ENCODE results near the gene ID1. TPM values are rescaled to one million over a fixed set of nuclear protein-coding genes. Genes with fewer than 3 reads are reported as not detected.
A peak's percentile ranks its signal among the peaks of the same experiment; 100 is the strongest.

ID1 gene
- total and polyA plus RNA-seq, 2 of the 13 experiments (the other 11 are each of a cell fraction or from before 2014, with no cell fraction given) = 320 to 419 TPM

DNA sequence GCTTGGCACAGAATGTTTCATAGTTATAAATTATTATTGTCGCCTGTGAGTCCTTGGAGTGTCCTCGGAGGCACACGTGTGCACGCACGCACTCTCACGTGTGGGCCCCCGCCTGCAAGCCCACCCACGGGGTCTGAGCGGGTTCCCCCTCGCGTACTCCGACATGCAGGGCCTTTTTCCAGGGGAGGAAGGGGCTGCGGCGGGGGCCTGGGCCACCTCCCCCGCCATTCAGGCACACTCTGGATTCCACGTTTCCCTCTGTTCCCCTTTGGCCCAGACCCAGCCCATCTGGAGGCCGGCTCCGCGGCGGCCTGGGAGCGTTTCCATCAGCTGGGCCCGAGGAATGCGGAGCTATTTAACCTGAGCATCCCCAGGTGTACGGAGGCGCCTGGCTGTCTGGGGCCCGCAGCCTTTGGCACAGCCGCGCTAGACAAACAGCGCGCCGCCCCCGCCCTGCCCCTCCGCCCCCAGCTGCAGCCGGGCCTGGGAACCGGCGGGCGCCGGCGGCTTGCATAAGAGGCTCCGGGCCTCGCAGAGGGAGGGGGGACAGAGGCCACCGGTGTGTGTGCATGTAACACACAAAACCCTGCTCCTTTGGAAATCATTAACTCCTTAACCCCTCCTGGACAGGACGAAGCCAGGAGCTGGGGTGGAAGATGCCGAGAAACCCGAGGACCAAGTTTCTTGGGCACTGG is 3.3 kb downstream of the ID1 start (continued):
- TF ChIP-seq, protein P1, sequence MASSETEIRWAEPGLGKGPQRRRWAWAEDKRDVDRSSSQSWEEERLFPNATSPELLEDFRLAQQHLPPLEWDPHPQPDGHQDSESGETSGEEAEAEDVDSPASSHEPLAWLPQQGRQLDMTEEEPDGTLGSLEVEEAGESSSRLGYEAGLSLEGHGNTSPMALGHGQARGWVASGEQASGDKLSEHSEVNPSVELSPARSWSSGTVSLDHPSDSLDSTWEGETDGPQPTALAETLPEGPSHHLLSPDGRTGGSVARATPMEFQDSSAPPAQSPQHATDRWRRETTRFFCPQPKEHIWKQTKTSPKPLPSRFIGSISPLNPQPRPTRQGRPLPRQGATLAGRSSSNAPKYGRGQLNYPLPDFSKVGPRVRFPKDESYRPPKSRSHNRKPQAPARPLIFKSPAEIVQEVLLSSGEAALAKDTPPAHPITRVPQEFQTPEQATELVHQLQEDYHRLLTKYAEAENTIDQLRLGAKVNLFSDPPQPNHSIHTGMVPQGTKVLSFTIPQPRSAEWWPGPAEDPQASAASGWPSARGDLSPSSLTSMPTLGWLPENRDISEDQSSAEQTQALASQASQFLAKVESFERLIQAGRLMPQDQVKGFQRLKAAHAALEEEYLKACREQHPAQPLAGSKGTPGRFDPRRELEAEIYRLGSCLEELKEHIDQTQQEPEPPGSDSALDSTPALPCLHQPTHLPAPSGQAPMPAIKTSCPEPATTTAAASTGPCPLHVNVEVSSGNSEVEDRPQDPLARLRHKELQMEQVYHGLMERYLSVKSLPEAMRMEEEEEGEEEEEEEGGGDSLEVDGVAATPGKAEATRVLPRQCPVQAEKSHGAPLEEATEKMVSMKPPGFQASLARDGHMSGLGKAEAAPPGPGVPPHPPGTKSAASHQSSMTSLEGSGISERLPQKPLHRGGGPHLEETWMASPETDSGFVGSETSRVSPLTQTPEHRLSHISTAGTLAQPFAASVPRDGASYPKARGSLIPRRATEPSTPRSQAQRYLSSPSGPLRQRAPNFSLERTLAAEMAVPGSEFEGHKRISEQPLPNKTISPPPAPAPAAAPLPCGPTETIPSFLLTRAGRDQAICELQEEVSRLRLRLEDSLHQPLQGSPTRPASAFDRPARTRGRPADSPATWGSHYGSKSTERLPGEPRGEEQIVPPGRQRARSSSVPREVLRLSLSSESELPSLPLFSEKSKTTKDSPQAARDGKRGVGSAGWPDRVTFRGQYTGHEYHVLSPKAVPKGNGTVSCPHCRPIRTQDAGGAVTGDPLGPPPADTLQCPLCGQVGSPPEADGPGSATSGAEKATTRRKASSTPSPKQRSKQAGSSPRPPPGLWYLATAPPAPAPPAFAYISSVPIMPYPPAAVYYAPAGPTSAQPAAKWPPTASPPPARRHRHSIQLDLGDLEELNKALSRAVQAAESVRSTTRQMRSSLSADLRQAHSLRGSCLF (CRISPR knock-in tag; IDR thresholded peaks at IDR 0.05; ENCODE audit: borderline replicate concordance) = no peak
- TF ChIP-seq CC2D1A (CRISPR knock-in tag; IDR thresholded peaks at IDR 0.05) (peak; percentile 92; the same call in 1 of the 2 replicates), ZNF704 (CRISPR knock-in tag; IDR thresholded peaks at IDR 0.05; ENCODE audit: borderline replicate concordance) (peak; percentile 92), SUZ12 (IDR thresholded peaks at IDR 0.05; ENCODE audit: low read depth, low read length) (no peak), NCOA1 (CRISPR knock-in tag; IDR thresholded peaks at IDR 0.05) (peak; percentile 100), ZNF552 (CRISPR knock-in tag; IDR thresholded peaks at IDR 0.05; ENCODE audit: borderline replicate concordance) (peak; percentile 99), BCL6 (CRISPR knock-in tag; IDR thresholded peaks at IDR 0.05) (peak; percentile 99), ZNF33A (CRISPR knock-in tag; IDR thresholded peaks at IDR 0.05; ENCODE audit: borderline replicate concordance) (0 out of 2 replicates have a peak, but pooled peaks have one; percentile 70), KDM6A (CRISPR knock-in tag; IDR thresholded peaks at IDR 0.05; ENCODE audit: low read depth) (peak; percentile 99), GLI4 (CRISPR knock-in tag; IDR thresholded peaks at IDR 0.05; ENCODE audit: borderline replicate concordance) (peak; percentile 97), ELF3 (CRISPR knock-in tag; IDR thresholded peaks at IDR 0.05) (peak; percentile 99), ARID2 (CRISPR knock-in tag; IDR thresholded peaks at IDR 0.05; ENCODE audit: borderline replicate concordance) (peak; percentile 94; the same call in 1 of the 2 replicates), ZBTB44 (CRISPR knock-in tag; IDR thresholded peaks at IDR 0.05) (peak; percentile 90), RFX5 (IDR thresholded peaks at IDR 0.05; ENCODE audit: low read depth, low read length) (peak; percentile 65; the same call in 1 of the 2 replicates), ZKSCAN1 (IDR thresholded peaks at IDR 0.05; ENCODE audit: low read length) (peak; percentile 74)
- TF ChIP-seq, protein P2, sequence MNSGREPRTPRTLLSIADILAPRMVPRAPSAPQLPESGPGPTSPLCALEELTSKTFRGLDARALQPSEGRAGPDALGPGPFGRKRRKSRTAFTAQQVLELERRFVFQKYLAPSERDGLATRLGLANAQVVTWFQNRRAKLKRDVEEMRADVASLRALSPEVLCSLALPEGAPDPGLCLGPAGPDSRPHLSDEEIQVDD (CRISPR knock-in tag; IDR thresholded peaks at IDR 0.05; ENCODE audit: borderline replicate concordance) = peak; percentile 82; the same call in 1 of the 2 replicates
- TF ChIP-seq, protein P3, sequence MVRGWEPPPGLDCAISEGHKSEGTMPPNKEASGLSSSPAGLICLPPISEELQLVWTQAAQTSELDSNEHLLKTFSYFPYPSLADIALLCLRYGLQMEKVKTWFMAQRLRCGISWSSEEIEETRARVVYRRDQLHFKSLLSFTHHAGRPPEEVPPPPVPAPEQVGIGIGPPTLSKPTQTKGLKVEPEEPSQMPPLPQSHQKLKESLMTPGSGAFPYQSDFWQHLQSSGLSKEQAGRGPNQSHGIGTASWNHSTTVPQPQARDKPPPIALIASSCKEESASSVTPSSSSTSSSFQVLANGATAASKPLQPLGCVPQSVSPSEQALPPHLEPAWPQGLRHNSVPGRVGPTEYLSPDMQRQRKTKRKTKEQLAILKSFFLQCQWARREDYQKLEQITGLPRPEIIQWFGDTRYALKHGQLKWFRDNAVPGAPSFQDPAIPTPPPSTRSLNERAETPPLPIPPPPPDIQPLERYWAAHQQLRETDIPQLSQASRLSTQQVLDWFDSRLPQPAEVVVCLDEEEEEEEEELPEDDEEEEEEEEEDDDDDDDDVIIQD (CRISPR knock-in tag; IDR thresholded peaks at IDR 0.05; ENCODE audit: low read depth) = peak; percentile 84; the same call in 1 of the 2 replicates
- TF ChIP-seq, protein P4, sequence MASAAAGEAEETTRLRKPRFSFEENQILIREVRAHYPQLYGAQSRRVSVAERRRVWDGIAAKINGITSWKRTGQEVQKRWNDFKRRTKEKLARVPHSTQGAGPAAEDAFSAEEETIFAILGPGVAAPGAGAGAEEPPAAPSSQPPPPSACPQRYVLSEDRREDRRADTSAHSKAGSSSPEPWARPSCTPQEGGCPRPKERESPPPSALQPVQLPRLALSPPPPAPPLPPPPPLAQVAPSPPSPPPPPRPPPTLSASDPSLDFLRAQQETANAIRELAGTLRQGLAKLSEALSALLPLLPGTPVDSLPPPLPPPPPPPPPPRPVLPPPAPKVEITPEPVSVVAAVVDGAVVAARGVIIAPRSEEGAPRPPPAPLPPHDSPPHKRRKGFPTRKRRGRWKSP (CRISPR knock-in tag; IDR thresholded peaks at IDR 0.05) = peak; percentile 98

Measured in HepG2 (cell line).